ENCODE data around the gene GRAMD1B. TPM values are rescaled to one million over a fixed set of nuclear protein-coding genes. Genes with fewer than 3 reads are reported as not detected.

The GRAMD1B gene
- total RNA-seq, 2 donors from 2014 or later: 28.8 to 39.6 TPM

DNA sequence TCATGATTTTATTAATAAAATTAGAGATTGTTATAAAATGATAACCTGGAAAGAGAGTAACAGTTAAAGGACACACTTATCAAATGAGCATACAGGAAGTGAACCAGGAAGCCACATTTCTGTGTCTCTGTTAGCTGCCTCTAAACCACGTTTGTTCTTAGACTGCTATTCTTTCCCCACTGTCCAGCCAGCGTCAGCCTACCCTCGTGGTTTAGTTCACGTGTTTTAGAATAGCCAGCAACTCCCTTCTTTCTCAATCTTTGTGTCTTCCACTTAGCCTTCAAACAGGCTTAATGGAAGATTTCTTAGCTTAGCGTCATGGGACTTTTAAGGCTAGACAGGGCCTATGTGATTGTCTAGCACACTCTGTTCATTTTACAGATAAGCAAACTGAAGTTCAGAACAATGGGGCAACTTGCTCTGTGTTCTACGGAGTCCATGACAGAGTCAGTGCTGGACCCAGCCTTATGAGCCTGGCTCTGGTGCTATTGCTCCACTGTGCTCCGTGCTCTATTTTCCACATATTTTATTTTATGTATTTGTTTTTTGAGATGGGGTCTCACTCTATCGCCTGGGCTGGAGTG lies 27.2 kb downstream of the GRAMD1B start:
- no peak overlapping the region for H3K9ac ChIP-seq (ENCODE audit: extremely low read depth, low read length, poor library complexity, severe bottlenecking)
- peaks cover 12% of the 10 kb centered on the region for H3K36me3 Mint-ChIP-seq (ENCODE audit: low read depth)
- H3K27me3 Mint-ChIP-seq (ENCODE audit: insufficient read depth): no peaks in the 10 kb centered on the region
- TF ChIP-seq, protein P1, sequence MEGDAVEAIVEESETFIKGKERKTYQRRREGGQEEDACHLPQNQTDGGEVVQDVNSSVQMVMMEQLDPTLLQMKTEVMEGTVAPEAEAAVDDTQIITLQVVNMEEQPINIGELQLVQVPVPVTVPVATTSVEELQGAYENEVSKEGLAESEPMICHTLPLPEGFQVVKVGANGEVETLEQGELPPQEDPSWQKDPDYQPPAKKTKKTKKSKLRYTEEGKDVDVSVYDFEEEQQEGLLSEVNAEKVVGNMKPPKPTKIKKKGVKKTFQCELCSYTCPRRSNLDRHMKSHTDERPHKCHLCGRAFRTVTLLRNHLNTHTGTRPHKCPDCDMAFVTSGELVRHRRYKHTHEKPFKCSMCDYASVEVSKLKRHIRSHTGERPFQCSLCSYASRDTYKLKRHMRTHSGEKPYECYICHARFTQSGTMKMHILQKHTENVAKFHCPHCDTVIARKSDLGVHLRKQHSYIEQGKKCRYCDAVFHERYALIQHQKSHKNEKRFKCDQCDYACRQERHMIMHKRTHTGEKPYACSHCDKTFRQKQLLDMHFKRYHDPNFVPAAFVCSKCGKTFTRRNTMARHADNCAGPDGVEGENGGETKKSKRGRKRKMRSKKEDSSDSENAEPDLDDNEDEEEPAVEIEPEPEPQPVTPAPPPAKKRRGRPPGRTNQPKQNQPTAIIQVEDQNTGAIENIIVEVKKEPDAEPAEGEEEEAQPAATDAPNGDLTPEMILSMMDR (conservative IDR thresholded peaks at IDR 0.05): no peak
- no peak overlapping the region for H3K27ac ChIP-seq (ENCODE audit: low read depth, low read length)
- H3K4me3 ChIP-seq (ENCODE audit: low read length): no peak overlapping the region
- no peak for DNase-seq
- H3K4me1 ChIP-seq (ENCODE audit: control insufficient read depth, insufficient read depth, low read length): peaks cover 5% of the 10 kb centered on the region
- H3K9me3 Mint-ChIP-seq: no peaks in the 10 kb centered on the region
- peaks cover 12% of the 10 kb centered on the region for H3K9me3 ChIP-seq (ENCODE audit: control insufficient read depth, low read length)
- WGBS, 2 experiments (ENCODE audit: insufficient coverage in 1 of 2, insufficient read length in 1 of 2): 94 to 98% methylated on average over 6 to 8 of the region's 8 CpGs
- H3K4me3 Mint-ChIP-seq: no peak overlapping the region
- H3K27ac Mint-ChIP-seq: no peak overlapping the region
- H3K27me3 ChIP-seq (ENCODE audit: control insufficient read depth, insufficient read depth, low read length, poor library complexity, severe bottlenecking): no peaks in the 10 kb centered on the region
- H3K36me3 ChIP-seq (ENCODE audit: control insufficient read depth, insufficient read depth, low read length): peaks cover 66% of the 10 kb centered on the region
- H3K4me1 Mint-ChIP-seq: peaks cover 11% of the 10 kb centered on the region

DNA sequence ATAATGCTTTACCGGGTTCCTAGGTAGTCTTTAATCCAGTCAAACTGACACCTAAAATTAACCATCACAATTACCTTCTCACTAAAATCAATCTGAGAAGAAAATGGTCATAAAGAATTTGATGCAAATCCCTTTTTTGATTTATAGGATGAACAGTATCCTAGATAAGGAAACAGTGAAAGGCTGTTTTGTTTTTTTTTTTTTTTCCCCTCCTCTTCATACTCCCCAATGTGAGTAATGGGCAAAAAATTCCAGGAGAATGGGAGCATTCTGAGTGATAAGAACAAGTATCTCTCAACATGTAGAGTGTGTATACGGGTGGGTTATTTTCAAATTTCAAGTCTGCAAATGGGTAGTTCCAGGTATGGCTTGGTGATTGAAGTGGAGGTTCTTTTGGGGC lies 28.4 kb downstream of the GRAMD1B start:
- Histone ChIP-seq H3K9me3 (ENCODE audit: control insufficient read depth, low read length) (peaks cover 12% of the 10 kb centered on the region), H3K36me3 (ENCODE audit: control insufficient read depth, insufficient read depth, low read length) (peaks cover 68% of the 10 kb centered on the region), H3K9ac (ENCODE audit: extremely low read depth, low read length, poor library complexity, severe bottlenecking) (no peak overlapping the region), H3K27ac (ENCODE audit: low read depth, low read length) (no peak overlapping the region), H3K4me1 (ENCODE audit: control insufficient read depth, insufficient read depth, low read length) (peaks cover 10% of the 10 kb centered on the region), H3K27me3 (ENCODE audit: control insufficient read depth, insufficient read depth, low read length, poor library complexity, severe bottlenecking) (no peaks in the 10 kb centered on the region), H3K4me3 (ENCODE audit: low read length) (no peak overlapping the region)
- Mint-ChIP-seq H3K4me3 (no peak overlapping the region), H3K27ac (no peak overlapping the region), H3K36me3 (ENCODE audit: low read depth) (peaks cover 12% of the 10 kb centered on the region), H3K9me3 (no peaks in the 10 kb centered on the region), H3K4me1 (peaks cover 18% of the 10 kb centered on the region), H3K27me3 (ENCODE audit: insufficient read depth) (no peaks in the 10 kb centered on the region)
- TF ChIP-seq, protein P1 (conservative IDR thresholded peaks at IDR 0.05): no peak
- WGBS, 2 experiments (ENCODE audit: insufficient coverage in 1 of 2, insufficient read length in 1 of 2): 100% methylated on average over 2 of the region's 2 CpGs; no CpG with 5 or more reads in 1 of the 2 experiments
- no peak for DNase-seq

DNA sequence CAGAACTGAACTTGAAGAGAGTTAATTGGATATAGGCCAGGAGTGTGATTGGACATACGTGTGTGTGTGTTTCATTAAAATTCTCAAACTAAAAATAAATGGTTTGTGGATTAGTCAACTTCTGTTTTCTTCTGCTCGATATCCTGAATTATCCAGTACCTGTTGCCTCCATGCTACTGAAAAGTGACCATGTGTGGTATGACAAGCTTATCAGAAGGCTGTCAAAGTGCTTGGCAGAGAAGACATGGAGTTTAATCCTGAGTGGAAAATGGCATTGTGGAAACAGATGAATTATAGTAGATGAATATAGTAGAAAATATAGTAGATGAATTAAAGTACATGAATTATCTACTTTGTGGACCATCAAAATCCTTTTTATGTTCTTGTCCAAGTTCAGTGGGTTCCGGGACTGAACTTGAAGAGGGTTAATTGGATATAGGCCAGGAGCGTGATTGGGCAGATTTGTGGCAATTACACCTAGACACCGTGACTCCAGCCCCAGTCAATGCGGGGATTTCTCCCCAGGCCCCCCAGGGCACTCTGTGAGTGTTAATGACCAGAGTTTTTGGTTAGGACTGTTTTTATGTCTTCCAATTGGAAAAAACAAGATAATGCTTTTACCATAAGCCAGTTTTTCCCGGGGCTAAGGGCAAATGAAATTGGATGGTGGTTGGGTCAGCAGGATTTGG lies 30.1 kb downstream of the GRAMD1B start:
- Mint-ChIP-seq H3K27ac (no peak overlapping the region), H3K9me3 (no peaks in the 10 kb centered on the region), H3K27me3 (ENCODE audit: insufficient read depth) (peaks cover 3% of the 10 kb centered on the region), H3K4me3 (no peak overlapping the region), H3K4me1 (peaks cover 22% of the 10 kb centered on the region), H3K36me3 (ENCODE audit: low read depth) (peaks cover 12% of the 10 kb centered on the region)
- no peak for DNase-seq
- no peak overlapping the region for H3K27ac ChIP-seq (ENCODE audit: low read depth, low read length)
- H3K9ac ChIP-seq (ENCODE audit: extremely low read depth, low read length, poor library complexity, severe bottlenecking): no peak overlapping the region
- TF ChIP-seq, protein P1 (conservative IDR thresholded peaks at IDR 0.05): no peak
- H3K36me3 ChIP-seq (ENCODE audit: control insufficient read depth, insufficient read depth, low read length): peaks cover 66% of the 10 kb centered on the region
- peaks cover 14% of the 10 kb centered on the region for H3K4me1 ChIP-seq (ENCODE audit: control insufficient read depth, insufficient read depth, low read length)
- H3K4me3 ChIP-seq (ENCODE audit: low read length): no peak overlapping the region
- no peaks in the 10 kb centered on the region for H3K27me3 ChIP-seq (ENCODE audit: control insufficient read depth, insufficient read depth, low read length, poor library complexity, severe bottlenecking)
- 92 to 100% methylated on average over 4 to 7 of the region's 7 CpGs for WGBS, 2 experiments (ENCODE audit: insufficient coverage in 1 of 2, insufficient read length in 1 of 2)
- H3K9me3 ChIP-seq (ENCODE audit: control insufficient read depth, low read length): peaks cover 12% of the 10 kb centered on the region
